ENCODE measurements around the gene BDNF.

DNA sequence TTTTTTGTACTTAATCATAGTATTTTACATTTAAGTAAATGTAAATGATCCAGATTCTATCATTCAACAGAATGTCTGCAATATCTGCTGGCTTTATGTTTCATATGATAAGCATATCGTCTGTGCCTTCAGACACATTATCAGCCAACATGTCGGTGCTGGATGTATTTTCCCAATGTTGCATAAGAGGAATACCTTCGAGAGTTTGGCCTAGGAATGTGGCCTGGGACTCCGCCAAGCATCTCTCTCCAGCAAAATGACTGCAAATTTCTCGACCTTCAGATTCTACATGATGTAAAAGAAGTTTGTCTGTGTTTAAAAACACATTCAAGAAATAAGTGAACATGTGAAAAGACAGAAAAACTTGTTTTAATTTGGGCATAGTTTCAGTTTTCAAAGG lies 6.9 kb downstream of the BDNF start:
- TF ChIP-seq, protein P1, sequence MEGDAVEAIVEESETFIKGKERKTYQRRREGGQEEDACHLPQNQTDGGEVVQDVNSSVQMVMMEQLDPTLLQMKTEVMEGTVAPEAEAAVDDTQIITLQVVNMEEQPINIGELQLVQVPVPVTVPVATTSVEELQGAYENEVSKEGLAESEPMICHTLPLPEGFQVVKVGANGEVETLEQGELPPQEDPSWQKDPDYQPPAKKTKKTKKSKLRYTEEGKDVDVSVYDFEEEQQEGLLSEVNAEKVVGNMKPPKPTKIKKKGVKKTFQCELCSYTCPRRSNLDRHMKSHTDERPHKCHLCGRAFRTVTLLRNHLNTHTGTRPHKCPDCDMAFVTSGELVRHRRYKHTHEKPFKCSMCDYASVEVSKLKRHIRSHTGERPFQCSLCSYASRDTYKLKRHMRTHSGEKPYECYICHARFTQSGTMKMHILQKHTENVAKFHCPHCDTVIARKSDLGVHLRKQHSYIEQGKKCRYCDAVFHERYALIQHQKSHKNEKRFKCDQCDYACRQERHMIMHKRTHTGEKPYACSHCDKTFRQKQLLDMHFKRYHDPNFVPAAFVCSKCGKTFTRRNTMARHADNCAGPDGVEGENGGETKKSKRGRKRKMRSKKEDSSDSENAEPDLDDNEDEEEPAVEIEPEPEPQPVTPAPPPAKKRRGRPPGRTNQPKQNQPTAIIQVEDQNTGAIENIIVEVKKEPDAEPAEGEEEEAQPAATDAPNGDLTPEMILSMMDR (IDR thresholded peaks at IDR 0.05) = no peak
- TF ChIP-seq POLR2A (IDR thresholded peaks at IDR 0.05) (no peak), EP300 (IDR thresholded peaks at IDR 0.05) (no peak)
